ENCODE measurements around the gene WHRN.

WHRN gene

DNA sequence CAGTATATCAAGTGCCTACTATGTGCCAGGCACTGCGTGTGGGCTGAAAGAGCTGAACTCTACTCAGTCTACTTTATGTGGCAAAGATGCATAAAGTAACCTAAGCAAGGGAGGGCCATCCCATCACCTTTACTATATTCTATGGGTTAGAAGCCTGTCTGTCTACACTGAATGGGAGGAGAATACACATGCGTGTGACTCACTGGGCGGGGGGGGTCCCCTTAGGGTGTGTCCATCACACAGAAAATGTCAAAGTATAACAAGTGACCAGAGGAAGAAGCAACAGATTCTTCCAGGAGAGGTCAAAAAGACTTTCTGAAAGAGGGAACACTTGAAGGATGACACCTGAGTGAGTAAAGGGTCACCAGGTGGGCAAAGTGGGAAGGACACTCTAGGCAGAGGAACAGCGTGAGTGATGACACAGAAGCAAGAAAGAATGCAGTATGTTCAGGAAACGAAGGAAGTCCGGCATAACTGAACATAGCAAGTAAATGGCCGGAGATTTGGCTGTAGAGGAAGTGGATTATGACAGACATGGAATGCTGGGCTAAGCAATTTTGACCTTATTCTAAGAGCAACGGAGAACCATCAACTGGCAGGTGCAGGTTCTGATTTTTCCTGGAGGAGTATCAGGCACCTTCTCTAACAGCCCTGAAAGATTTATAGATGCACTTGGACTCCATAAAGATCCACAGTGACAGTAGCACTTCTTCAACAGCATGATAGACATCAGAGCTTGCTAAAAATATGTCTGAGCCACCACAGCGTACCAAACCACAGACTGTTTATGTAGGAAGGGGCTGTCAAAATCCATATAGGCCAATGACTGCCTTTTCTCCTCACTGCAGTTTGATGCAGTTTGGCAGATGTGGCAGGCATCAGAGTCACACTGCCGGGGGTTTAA is 8.0 kb upstream of the WHRN start:
- DNase-seq = no peak

DNA sequence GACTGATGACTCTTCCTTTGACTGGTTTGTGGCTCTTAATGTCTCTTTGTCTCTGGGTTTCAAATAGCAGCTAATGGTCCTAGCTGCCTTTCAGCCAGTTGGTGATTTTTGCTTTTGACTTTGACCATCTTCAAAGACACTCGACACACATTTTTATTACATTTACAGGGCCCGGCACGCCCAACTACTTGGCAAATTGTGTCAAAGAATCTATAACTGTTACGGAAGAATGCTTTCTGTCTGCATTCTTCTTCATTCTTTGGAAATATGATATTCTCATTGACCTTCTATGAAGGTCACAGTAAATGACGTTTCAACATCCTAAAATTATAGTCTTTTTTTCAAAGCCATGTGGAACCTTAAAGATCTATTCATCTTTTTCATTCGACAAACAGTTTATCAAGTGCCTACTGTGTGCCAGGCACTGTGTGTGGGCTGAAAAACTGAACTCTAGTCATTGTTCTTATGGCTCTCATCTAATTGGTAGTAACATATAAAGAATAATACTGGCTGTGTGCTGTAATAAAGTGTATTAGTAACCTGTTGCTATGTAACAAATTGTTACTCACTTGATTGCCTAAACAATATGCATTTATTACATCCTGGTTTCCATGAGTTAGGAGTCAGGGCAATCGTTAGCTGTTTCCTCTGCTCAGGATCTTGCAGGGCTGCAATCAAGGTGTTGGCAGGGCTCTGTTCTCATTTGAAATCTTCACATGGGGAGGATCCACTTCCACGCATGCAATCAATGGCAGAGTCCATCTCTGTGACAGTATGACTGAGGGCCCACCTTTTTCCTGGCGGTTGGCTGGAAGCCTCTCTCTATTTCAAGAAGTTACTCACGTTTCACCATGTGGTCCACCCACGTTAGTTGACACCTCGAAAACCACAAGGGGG is 7.0 kb upstream of the WHRN start:
- DNase-seq = no peak

DNA sequence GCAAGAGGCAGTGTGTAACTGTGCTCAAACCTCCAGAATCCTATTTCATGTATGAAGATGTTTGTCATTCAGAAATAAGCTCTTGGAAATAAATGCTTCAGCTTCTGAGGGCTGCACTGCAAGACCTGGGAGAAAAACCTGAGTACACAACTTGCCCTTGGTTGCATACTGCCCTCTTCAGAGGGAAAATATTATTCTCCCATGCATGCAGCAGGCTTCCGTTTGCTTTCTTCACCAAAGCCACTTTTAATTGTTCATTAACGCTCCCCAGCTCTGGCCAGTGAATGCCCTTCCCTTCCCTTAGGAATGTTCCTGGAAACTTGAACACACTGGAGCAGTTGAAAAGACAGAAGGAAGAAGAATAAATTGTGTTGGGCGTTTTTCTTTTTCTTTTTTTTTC is 2.5 kb upstream of the WHRN start:
- no peak for DNase-seq

GRCh38 chr9:114506082-114506390 is 763 bp upstream of the WHRN start:
- DNase-seq = no peak

- no peak for DNase-seq
These were observed 709 bp downstream of the WHRN start for GRCh38 chr9:114504341-114505186.

GRCh38 chr9:114503522-114504340 is 1.5 kb downstream of the WHRN start:
- DNase-seq = no peak

DNA sequence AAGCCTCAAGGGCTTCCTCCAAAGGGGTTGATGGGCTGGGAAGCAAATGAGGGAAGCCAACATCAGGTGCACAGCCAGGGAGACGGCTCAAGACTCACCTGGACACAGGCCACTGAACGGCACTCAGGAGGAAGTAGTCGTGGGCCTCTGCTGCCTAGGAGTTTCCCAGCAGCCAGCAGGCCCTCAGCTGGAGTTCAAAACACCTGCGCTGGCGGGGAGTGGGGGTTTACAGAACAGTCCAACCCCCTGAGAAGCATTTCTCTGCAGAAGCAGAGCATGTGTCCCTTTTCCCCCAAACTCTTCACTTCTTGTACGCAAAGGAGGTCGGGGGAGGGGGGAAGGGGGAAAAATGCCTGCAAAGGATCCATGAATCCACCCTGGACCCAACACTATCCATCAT is 2.3 kb downstream of the WHRN start:
- DNase-seq = no peak

DNA sequence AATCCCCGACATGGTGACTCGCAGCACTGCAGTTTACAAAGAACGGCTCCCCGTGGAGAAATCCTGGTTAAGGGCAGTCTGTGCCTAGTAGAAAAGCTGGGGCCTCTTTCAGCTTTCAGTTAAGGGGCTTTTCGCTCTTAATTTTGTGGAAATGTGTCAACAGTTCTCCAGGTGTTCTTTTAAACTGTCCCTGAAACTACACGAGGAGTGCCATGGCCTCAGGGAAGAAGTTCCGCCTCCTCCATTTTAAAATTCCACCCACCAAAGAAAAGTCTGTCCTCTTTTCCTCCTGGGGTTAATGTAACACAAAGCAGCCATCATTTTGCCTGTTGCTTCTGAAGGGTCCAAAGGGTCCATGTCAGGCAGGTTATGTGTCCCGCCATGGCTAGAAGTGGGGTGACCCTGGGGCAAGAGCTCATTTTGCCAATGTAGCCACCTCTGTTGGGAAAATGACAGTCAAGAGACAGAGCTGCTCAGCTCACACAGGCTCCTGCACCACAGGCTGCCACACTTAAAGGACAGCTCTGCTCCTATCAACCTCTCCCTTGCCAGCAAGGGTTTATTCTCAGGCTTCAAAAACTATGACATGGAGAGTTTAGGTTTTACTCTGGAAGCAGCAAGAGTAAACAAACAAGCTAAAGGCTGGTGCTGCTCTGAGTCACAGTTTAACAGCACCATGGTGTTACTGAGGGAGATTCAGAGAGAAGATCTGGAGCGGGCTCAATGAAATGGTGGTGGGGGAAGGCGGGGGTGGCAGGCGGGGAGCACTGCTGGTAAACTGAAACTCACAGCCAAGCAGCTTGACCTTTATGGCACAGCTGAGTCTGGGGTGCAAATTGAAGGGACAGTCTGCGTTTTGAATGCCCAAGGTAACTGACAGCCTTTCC is 3.2 kb downstream of the WHRN start:
- no peak for DNase-seq

DNA sequence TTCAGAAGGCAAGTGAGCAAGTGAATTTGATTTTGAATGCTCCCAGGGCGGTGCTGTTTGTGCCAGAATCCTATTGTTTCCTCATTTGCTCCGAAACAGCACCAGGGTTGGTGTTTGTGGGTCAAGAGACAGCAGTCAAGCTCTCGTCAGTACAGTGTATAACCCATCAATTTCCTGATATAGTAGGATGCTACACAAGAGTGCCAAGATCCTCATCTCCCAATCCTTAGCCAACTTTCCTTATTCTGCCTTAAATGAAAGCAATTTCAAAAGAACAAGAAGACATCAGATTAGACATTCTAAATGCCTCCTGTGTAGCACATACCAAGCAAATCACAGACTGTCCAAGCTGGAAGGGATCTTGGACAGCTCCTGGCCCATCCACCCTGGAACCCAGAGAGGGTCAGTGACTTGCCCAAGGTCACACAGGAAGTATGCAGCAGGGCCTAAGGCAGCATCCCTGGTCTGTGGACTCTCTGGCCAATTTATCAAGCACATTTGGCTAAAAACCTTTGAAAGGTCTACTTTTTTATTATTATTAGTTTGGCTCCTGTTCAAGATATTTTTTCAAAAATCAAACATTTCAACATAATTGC is 4.5 kb downstream of the WHRN start:
- DNase-seq = no peak

GRCh38 chr9:114499941-114500696 is 5.2 kb downstream of the WHRN start:
- DNase-seq = no peak

- no peak for DNase-seq
These were observed 5.7 kb downstream of the WHRN start for GRCh38 chr9:114499528-114499927.

GRCh38 chr9:114497727-114498382 is 7.4 kb downstream of the WHRN start:
- no peak for DNase-seq

GRCh38 chr9:114497236-114497635 is 8.0 kb downstream of the WHRN start:
- no peak for DNase-seq

GRCh38 chr9:114496011-114496410 is 9.3 kb downstream of the WHRN start:
- DNase-seq = no peak

- DNase-seq = no peak
These were observed 10.3 kb downstream of the WHRN start for GRCh38 chr9:114494776-114495569.

GRCh38 chr9:114493521-114494184 is 11.6 kb downstream of the WHRN start:
- DNase-seq = no peak

- DNase-seq = no peak
These were observed 12.3 kb downstream of the WHRN start for GRCh38 chr9:114492991-114493390.

DNA sequence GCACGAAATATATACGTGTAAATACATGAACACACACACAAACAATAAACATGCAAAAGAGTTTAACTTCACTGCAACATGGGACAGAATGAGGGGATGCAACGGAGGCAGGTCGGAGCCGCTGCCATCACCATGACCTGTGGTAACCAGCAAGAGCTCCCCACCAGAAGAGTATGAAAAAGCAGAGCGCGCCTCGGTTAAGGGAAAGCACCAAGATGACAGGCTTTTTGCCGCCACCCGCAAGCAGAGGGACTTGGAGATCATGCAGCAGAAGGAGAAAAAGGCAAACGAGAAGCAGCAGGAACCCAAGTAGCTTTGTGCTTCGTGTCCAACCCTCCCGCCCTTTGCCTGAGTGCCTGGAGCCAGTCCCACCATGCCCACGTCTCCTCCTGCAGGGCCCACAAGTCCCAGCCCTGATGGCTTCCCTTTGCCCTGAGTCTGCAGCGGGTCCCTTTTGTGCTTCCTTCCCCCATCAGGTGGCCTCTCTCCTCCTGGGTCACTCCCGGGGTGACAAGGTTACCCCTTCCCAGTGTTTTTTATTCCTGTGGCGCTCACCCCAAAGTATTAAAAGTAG is 13.8 kb downstream of the WHRN start:
- no peak for DNase-seq

Data from amniotic stem cell (primary cell).